HEK293 (cell line): ENCODE data around the gene ZNF688.

Experiments used
- CTCF ChIA-PET: fragments of 350-600 bp; formaldehyde crosslinking; extraction: SDS; loops from one replicate; lab custom pipeline; 2021; ENCODE audit warnings: antibody characterized with exemption; lab: Yijun Ruan, JAX
- POLR2A ChIA-PET: fragments of 300-600 bp; formaldehyde crosslinking; extraction: SDS; loops from one replicate; lab custom pipeline; 2020; ENCODE audit warnings: antibody characterized with exemption, inconsistent platforms; lab: Yijun Ruan, JAX
- H3K27ac ChIP-seq: fragments of 200-500 bp; sonication (Bioruptor generic); 2 replicates; pipeline ENCODE4 v1.5.1; 2014; ENCODE audit warnings: low read depth, low read length, control low read depth, inconsistent platforms; ENCODE audit errors: extremely low read depth
- H3K36me3 ChIP-seq, 2 experiments: fragments of 200-500 bp in 1 of 2; sonication (Bioruptor generic) in 1 of 2; 1 replicate in 1 of 2; 2 replicates in 1 of 2; pipeline ENCODE4 v1.5.1; 2014 to 2017; ENCODE audit warnings: inconsistent platforms in 2 of 2, low read length in 2 of 2; ENCODE audit not compliant: control insufficient read depth in 2 of 2, insufficient read depth in 1 of 2
- H3K4me1 ChIP-seq: fragments of 200-500 bp; sonication (Bioruptor generic); 2 replicates; pipeline ENCODE4 v1.5.1; 2014; ENCODE audit warnings: mild to moderate bottlenecking, low read length, inconsistent platforms; ENCODE audit not compliant: control insufficient read depth, insufficient read depth
- H3K4me3 ChIP-seq: 2 replicates; pipeline ENCODE4 v1.5.1; 2011; ENCODE audit warnings: low read depth, mild to moderate bottlenecking, control low read depth, low read length, moderate library complexity
- H3K9me3 ChIP-seq: fragments of 200-500 bp; sonication (Bioruptor generic); 2 replicates; pipeline ENCODE4 v1.5.1; 2014; ENCODE audit warnings: low read depth, low read length, inconsistent platforms; ENCODE audit not compliant: control insufficient read depth, insufficient read depth
- BCL11A ChIP-seq: fragments of 450-650 bp; formaldehyde crosslinking; IDR thresholded peaks from 2 replicates; pipeline ENCODE4 v1.5.1; 2016; ENCODE audit warnings: low read depth, missing biosample characterization, missing genetic modification characterization
- KLF10 ChIP-seq: fragments of 450-650 bp; IDR thresholded peaks from 2 replicates; pipeline ENCODE4 v1.5.1; 2018; ENCODE audit warnings: missing biosample characterization, mild to moderate bottlenecking, missing genetic modification characterization
- PRDM1 ChIP-seq: fragments of 450-650 bp; formaldehyde crosslinking; IDR thresholded peaks from 2 replicates; pipeline ENCODE4; 2016; ENCODE audit warnings: missing biosample characterization, missing genetic modification characterization
- ZBTB48 ChIP-seq: fragments of 450-650 bp; formaldehyde crosslinking; IDR thresholded peaks from 2 replicates; pipeline ENCODE4 v1.5.1; 2016; ENCODE audit warnings: missing biosample characterization, missing genetic modification characterization
- ZFP3 ChIP-seq: fragments of 450-650 bp; formaldehyde crosslinking; IDR thresholded peaks from 2 replicates; pipeline ENCODE4 v1.5.1; 2016; ENCODE audit warnings: low read depth, missing biosample characterization, missing genetic modification characterization
- ZFP41 ChIP-seq: fragments of 450-650 bp; formaldehyde crosslinking; IDR thresholded peaks from 2 replicates; pipeline ENCODE4 v1.5.1; 2016; ENCODE audit warnings: missing biosample characterization, missing genetic modification characterization, borderline replicate concordance
- ZNF221 ChIP-seq: fragments of 450-650 bp; formaldehyde crosslinking; IDR thresholded peaks from 2 replicates; pipeline ENCODE4 v1.5.1; 2017; ENCODE audit warnings: missing biosample characterization, missing genetic modification characterization, borderline replicate concordance
- ZNF26 ChIP-seq: fragments of 450-650 bp; formaldehyde crosslinking; IDR thresholded peaks from 2 replicates; pipeline ENCODE4 v1.5.1; 2016; ENCODE audit warnings: missing biosample characterization, missing genetic modification characterization
- ZNF335 ChIP-seq: fragments of 450-650 bp; formaldehyde crosslinking; conservative IDR thresholded peaks from 2 replicates; pipeline ENCODE4 v1.5.1; 2016; ENCODE audit warnings: missing biosample characterization, missing genetic modification characterization
- ZNF830 ChIP-seq: fragments of 450-650 bp; IDR thresholded peaks from 2 replicates; pipeline ENCODE4 v1.5.0; 2018; ENCODE audit warnings: missing biosample characterization, missing genetic modification characterization, low read depth, mild to moderate bottlenecking, moderate library complexity
- TF ChIP-seq, protein P1 (sequence below): fragments of 450-650 bp; formaldehyde crosslinking; IDR thresholded peaks from 2 replicates; pipeline ENCODE4 v1.5.1; 2017; ENCODE audit warnings: missing biosample characterization, missing genetic modification characterization
- TF ChIP-seq, protein P2 (sequence below): fragments of 450-650 bp; formaldehyde crosslinking; IDR thresholded peaks from 2 replicates; pipeline ENCODE4 v1.5.1; 2016; ENCODE audit warnings: missing biosample characterization, missing genetic modification characterization

The ZNF688 gene

GRCh38 chr16:30555315-30556124, 16.0 kb downstream of the ZNF688 start (continued):
- TF ChIP-seq, protein P1, sequence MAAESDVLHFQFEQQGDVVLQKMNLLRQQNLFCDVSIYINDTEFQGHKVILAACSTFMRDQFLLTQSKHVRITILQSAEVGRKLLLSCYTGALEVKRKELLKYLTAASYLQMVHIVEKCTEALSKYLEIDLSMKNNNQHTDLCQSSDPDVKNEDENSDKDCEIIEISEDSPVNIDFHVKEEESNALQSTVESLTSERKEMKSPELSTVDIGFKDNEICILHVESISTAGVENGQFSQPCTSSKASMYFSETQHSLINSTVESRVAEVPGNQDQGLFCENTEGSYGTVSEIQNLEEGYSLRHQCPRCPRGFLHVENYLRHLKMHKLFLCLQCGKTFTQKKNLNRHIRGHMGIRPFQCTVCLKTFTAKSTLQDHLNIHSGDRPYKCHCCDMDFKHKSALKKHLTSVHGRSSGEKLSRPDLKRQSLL (tag by site-specific recombination): no peak
- no peak for TF ChIP-seq ZFP3 (tag by site-specific recombination)

- no peaks in the 10 kb centered on the region for H3K9me3 ChIP-seq
- no peak overlapping the region for H3K27ac ChIP-seq
- CTCF ChIA-PET: interaction anchor here (1.5 kb wide), 1 partner anchor 13 kb away, joined by 3 read pairs; no protein-coding TSS in a partner anchor
- TF ChIP-seq ZBTB48 (tag by site-specific recombination) (no peak), ZNF830 (tag by site-specific recombination) (no peak), ZNF26 (tag by site-specific recombination) (no peak), KLF10 (no peak), ZNF335 (tag by site-specific recombination) (peak; percentile 34; the same call in 1 of the 2 replicates), BCL11A (tag by site-specific recombination) (no peak)
- TF ChIP-seq, protein P2, sequence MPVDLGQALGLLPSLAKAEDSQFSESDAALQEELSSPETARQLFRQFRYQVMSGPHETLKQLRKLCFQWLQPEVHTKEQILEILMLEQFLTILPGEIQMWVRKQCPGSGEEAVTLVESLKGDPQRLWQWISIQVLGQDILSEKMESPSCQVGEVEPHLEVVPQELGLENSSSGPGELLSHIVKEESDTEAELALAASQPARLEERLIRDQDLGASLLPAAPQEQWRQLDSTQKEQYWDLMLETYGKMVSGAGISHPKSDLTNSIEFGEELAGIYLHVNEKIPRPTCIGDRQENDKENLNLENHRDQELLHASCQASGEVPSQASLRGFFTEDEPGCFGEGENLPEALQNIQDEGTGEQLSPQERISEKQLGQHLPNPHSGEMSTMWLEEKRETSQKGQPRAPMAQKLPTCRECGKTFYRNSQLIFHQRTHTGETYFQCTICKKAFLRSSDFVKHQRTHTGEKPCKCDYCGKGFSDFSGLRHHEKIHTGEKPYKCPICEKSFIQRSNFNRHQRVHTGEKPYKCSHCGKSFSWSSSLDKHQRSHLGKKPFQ: peak; percentile 70; the same call in 1 of the 2 replicates
- POLR2A ChIA-PET: interaction anchor here (1.0 to 1.5 kb wide), 3 partner anchors 11 to 104 kb away, joined by 3 read pairs; partner anchors contain the start of gene FBRS
- H3K4me3 ChIP-seq: no peak overlapping the region
- peaks cover 2% of the 10 kb centered on the region; the same call in 1 of the 2 replicates for H3K4me1 ChIP-seq
- H3K36me3 ChIP-seq: peaks cover 9 to 37% of the 10 kb centered on the region in 2 experiments; a peak in 2 of 3 replicates
Observed at GRCh38 chr16:30554557-30555314, 16.8 kb downstream of the ZNF688 start.

DNA sequence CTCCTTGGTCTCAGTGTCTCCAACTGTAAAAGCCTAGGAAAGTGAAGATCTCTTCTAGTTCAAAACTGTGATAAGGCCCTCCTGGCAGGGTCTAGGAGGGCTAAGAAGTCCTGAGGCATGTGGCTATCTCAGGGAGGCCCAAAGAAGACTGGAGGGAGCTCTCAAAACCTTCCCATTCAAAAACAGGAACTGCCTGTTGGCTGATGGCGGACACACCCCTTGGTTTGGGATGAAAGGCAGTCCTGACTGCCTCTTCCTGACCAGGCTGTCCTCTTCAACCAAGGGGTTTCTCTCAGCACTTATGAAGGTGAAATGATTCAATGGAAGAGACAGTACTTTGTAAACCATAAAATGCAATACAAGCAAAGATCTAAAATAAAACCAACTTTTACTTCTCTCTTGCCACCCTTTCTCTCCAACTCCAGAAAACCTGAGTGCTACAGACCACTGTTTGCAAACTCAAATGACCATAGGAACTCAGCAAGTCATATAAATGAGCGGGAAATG, 18.1 kb downstream of the ZNF688 start:
- POLR2A ChIA-PET: interaction anchor here (1.2 to 1.8 kb wide), 4 partner anchors 17 to 105 kb away, joined by 3 to 7 read pairs (median 5); partner anchors contain the start of genes FBRS and ZNF747
- TF ChIP-seq PRDM1 (tag by site-specific recombination): peak; percentile 43
- no peak for TF ChIP-seq ZFP41
- no peak for TF ChIP-seq ZNF221 (tag by site-specific recombination)
- TF ChIP-seq KLF10: peak; percentile 60
- TF ChIP-seq, all 188 proteins: peak for 2
- Histone ChIP-seq H3K9me3 (no peaks in the 10 kb centered on the region), H3K4me1 (peaks cover 10% of the 10 kb centered on the region), H3K27ac (no peak overlapping the region; the same call in 1 of the 2 replicates), H3K36me3 (peaks cover 9 to 37% of the 10 kb centered on the region in 2 experiments; a peak in 2 of 3 replicates), H3K4me3 (no peak overlapping the region)
- CTCF ChIA-PET: interaction anchor here (1.1 kb wide), 1 partner anchor 75 kb away, joined by 3 read pairs; no protein-coding TSS in a partner anchor
